Aorta (tissue), 5 donors: ENCODE measurements around the gene CASP4. TPM values are rescaled to one million over a fixed set of nuclear protein-coding genes. Genes with fewer than 3 reads are reported as not detected.

Experiments used
- ATAC-seq: fragments of 200-7000 bp; cut with Tn5 transposase; one replicate; pipeline ENCODE4 v1.9.1; 2022; ENCODE audit warnings: moderate library complexity; ENCODE audit not compliant: low FRiP score
- DNase-seq, 2 donors: peaks; one replicate each; pipeline ENCODE4 v3.0.0-alpha.2; 2020
- H3K27ac ChIP-seq, 2 donors: one replicate each; pipeline ENCODE4 v1.5.1; 2013; ENCODE audit warnings: low read length in 2 of 2, mild to moderate bottlenecking in 2 of 2, moderate library complexity in 2 of 2, control low read depth in 1 of 2, inconsistent platforms in 1 of 2, low read depth in 1 of 2
- H3K27me3 ChIP-seq, 2 donors: one replicate each; pipeline ENCODE4 v1.6.1; 2013; ENCODE audit warnings: control low read depth in 1 of 2, low read length in 1 of 2, mild to moderate bottlenecking in 1 of 2, moderate library complexity in 1 of 2; ENCODE audit not compliant: insufficient read depth in 2 of 2, control insufficient read depth in 1 of 2
- H3K36me3 ChIP-seq, 2 donors: one replicate each; pipeline ENCODE4 v1.6.1; 2013; ENCODE audit warnings: control low read depth in 1 of 2, low read length in 1 of 2, mild to moderate bottlenecking in 1 of 2; ENCODE audit not compliant: insufficient read depth in 2 of 2, control insufficient read depth in 1 of 2
- H3K4me1 ChIP-seq, 2 donors: one replicate each; pipeline ENCODE4 v1.6.1; 2013; ENCODE audit warnings: low read length in 2 of 2, control low read depth in 1 of 2, mild to moderate bottlenecking in 1 of 2, moderate library complexity in 1 of 2; ENCODE audit not compliant: insufficient read depth in 2 of 2, control insufficient read depth in 1 of 2
- H3K4me3 ChIP-seq, 2 donors: one replicate each; pipeline ENCODE4 v1.5.1; 2013; ENCODE audit warnings: low read length in 2 of 2, control low read depth in 1 of 2, mild to moderate bottlenecking in 1 of 2
- H3K9me3 ChIP-seq: one replicate; pipeline ENCODE4 v1.6.1; 2013; ENCODE audit warnings: mild to moderate bottlenecking, low read length; ENCODE audit not compliant: control insufficient read depth
- WGBS, 2 donors: extraction: QIAGEN DNeasy Blood & Tissue Kit; methylation state at CpG; one replicate each; pipeline ENCODE4 v1.1.7; 2013; 5-methylcytosine and 5-hydroxymethylcytosine counted together
- intact Hi-C, 2 donors: fragments of 100-400 bp; cut with DNase I; formaldehyde crosslinking; loops; one replicate each; pipeline versions ENCODE4 v1.14.2 to v1.15.0; 2022
- polyA plus RNA-seq, 2 donors: library from polyadenylated mRNA; stranded (reverse); fragments of 200-250 nt; gene quantifications; one replicate each; pipeline ENCODE4 v1.2.3, GENCODE V29; 2013
- total RNA-seq, 2 donors: library from RNA; stranded (reverse); fragmentation: NEBNext Ultra II Directional; extraction: Animal tissue kit (Norgen Biotek cat#: 25700); gene quantifications; one replicate each; pipeline ENCODE4 v1.2.1, GENCODE V29; 2021
- donor health status: healthy with polysubstance abuse.
- donor health status: Bipolar disorder and iron deficiency.
- donor health status: DM: no; HTN: no; CAD: no.
- donor health status: DM: no; HTN: no; CAD: no.
- donor health status: DM: yes; HTN: yes; CAD: no.

The CASP4 gene
- total and polyA plus RNA-seq, 4 donors = 33.6 to 103 (median 57.5) TPM

GRCh38 chr11:104967534-104968354 lies 630 bp downstream of the CASP4 start:
- peak overlapping the region; percentile 67 to 68 for H3K27ac ChIP-seq
- intact Hi-C loops = loop anchor here in 1 of 2 donors (5.0 kb wide), 1 partner anchor 70 kb away; the partner anchor contains the start of gene CASP12
- no peaks in the 10 kb centered on the region for H3K9me3 ChIP-seq
- H3K4me1 ChIP-seq = peaks cover 3% of the 10 kb centered on the region in 2 donors
- peak overlapping the region; percentile 97 to 100 for H3K4me3 ChIP-seq
- DNase-seq (no peak), ATAC-seq (no peak)
- 29 to 30% methylated on average over 11 of the region's 11 CpGs for WGBS, 2 donors
- H3K36me3 ChIP-seq = no peaks in the 10 kb centered on the region
- H3K27me3 ChIP-seq = no peaks in the 10 kb centered on the region

DNA sequence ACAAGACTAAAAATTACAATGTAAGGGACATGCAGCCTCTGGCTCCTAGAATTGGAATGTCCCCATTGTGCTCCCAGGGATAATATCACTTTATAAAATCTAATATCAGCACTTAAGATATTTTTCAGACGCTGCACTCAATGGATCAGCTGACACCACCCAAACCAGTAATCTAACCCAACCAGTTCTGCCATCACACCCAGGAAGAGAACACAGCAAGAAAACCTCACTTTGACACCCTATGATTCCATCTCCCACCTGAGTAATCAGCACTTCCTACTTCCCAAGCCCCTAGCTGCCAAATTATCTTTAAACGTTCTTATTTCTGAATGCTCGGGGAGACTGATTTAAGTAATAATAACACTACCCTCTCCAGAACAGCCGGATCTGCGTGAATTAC lies 2.6 kb downstream of the CASP4 start:
- H3K9me3 ChIP-seq = no peaks in the 10 kb centered on the region
- intact Hi-C loops = loop anchor here in 1 of 2 donors (5.0 kb wide), 1 partner anchor 68 kb away; the partner anchor contains the start of gene CASP12
- H3K4me3 ChIP-seq = no peak overlapping the region
- H3K4me1 ChIP-seq = peaks cover 3% of the 10 kb centered on the region in 2 donors
- ATAC-seq = no peak
- H3K36me3 ChIP-seq = no peaks in the 10 kb centered on the region
- no peak for DNase-seq
- H3K27me3 ChIP-seq = no peaks in the 10 kb centered on the region
- 80 to 85% methylated on average over 5 of the region's 5 CpGs for WGBS, 2 donors
- no peak overlapping the region for H3K27ac ChIP-seq

- H3K36me3 ChIP-seq = no peaks in the 10 kb centered on the region
Observed at GRCh38 chr11:104964247-104964646, 4.1 kb downstream of the CASP4 start.

GRCh38 chr11:104962852-104963251 lies 5.5 kb downstream of the CASP4 start:
- peaks cover 3% of the 10 kb centered on the region in 2 donors for H3K4me1 ChIP-seq
- no peak overlapping the region for H3K4me3 ChIP-seq
- DNase-seq (no peak), ATAC-seq (no peak)
- no peak overlapping the region for H3K27ac ChIP-seq
- no peaks in the 10 kb centered on the region for H3K9me3 ChIP-seq
- H3K27me3 ChIP-seq = no peaks in the 10 kb centered on the region
- no peaks in the 10 kb centered on the region for H3K36me3 ChIP-seq
- intact Hi-C loops = no loop called here
- WGBS, 2 donors = 93 to 94% methylated on average over 3 of the region's 3 CpGs

More at GRCh38 chr11:104964247-104964646, 4.1 kb downstream of the CASP4 start:
- DNase-seq = no peak
- no peak for ATAC-seq
- H3K27ac ChIP-seq = no peak overlapping the region
- no peaks in the 10 kb centered on the region for H3K9me3 ChIP-seq
- intact Hi-C loops = no loop called here
- H3K27me3 ChIP-seq = no peaks in the 10 kb centered on the region
- peaks cover 3% of the 10 kb centered on the region in 2 donors for H3K4me1 ChIP-seq
- WGBS, 2 donors = 91 to 98% methylated on average over 1 of the region's 1 CpG
- H3K4me3 ChIP-seq = no peak overlapping the region

GRCh38 chr11:104957280-104957679 lies 11.1 kb downstream of the CASP4 start:
- DNase-seq = no peak
- WGBS, 2 donors = 96 to 98% methylated on average over 3 of the region's 3 CpGs
- H3K4me1 ChIP-seq = no peaks in the 10 kb centered on the region
- no peak overlapping the region for H3K27ac ChIP-seq
- H3K36me3 ChIP-seq = peaks cover 0 to 9% of the 10 kb centered on the region in 2 donors
- intact Hi-C loops = no loop called here
- H3K4me3 ChIP-seq = no peak overlapping the region
- ATAC-seq = no peak
- H3K9me3 ChIP-seq = no peaks in the 10 kb centered on the region
- H3K27me3 ChIP-seq = no peaks in the 10 kb centered on the region

- Histone ChIP-seq H3K27ac (no peak overlapping the region), H3K9me3 (no peaks in the 10 kb centered on the region), H3K4me1 (no peaks in the 10 kb centered on the region), H3K4me3 (no peak overlapping the region), H3K36me3 (peaks cover 0 to 9% of the 10 kb centered on the region in 2 donors), H3K27me3 (no peaks in the 10 kb centered on the region)
- no peak for DNase-seq
- no peak for ATAC-seq
- intact Hi-C loops = no loop called here
Observed at GRCh38 chr11:104956528-104956927, 11.8 kb downstream of the CASP4 start.

DNA sequence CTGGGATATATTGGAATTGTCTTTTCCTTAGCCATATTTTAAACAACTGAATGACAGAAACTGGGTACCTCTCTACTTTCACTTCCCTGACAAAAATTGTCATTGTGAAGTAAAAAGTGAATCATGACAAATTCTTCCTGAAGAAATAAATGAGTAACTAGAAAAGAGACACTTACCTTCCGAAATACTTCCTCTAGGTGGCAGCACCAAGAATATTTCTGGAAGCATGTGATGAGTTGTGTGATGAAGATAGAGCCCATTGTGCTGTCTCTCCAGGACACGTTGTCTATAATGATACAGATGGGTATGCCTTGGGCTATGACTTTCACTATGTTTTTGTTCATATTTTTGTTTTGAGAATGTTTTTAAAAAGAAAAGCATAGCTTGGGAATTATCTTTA lies 21.5 kb downstream of the CASP4 start:
- 27 to 31% methylated on average over 2 of the region's 2 CpGs for WGBS, 2 donors
- H3K27ac ChIP-seq = no peak overlapping the region
- no peak for ATAC-seq
- H3K4me1 ChIP-seq = no peaks in the 10 kb centered on the region
- H3K27me3 ChIP-seq = no peaks in the 10 kb centered on the region
- no peak for DNase-seq
- intact Hi-C loops = no loop called here
- H3K4me3 ChIP-seq = no peak overlapping the region
- H3K36me3 ChIP-seq = peaks cover 12 to 16% of the 10 kb centered on the region in 2 donors
- no peaks in the 10 kb centered on the region for H3K9me3 ChIP-seq

DNA sequence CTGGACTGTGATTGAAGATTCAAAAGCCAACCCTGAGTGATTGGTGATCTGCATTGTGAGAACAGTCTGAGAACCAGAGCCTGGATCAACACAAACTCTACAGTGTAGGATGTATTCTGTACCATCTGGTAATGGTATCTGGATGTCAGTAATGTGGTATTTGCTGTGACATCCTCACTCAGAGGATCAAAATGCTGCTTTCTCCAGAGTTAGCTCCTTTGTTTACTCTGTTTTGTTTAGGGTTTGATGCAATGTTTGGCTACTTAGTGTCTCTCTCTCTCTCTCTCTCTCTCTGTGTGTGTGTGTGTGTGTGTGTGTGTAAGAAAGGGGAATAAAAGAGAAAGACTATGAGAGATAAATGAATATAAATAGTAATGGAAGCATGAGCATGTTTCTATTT lies 24.3 kb downstream of the CASP4 start:
- Histone ChIP-seq H3K27ac (no peak overlapping the region), H3K36me3 (peaks cover 5% of the 10 kb centered on the region in 2 donors)

DNA sequence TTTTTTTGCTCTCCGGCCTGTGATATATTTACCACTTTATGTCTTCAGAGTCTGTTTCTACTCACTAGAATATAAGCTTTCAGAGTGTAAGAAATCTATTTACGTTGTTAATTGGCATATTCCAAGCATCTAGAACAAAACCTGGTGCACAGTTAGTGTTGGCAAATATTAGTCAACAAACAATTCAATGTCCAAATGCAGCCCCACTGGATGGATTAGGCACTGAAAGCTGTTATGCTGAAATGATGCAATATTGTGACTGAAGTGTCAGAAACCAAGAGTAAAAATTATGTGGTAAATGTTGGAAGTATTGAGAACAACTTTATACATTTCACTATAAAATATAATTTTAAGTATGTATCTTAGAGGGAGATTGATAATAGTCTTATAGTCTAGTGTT lies 24.8 kb downstream of the CASP4 start:
- 36 to 42% methylated on average over 2 of the region's 2 CpGs for WGBS, 2 donors
- Histone ChIP-seq H3K4me1 (no peaks in the 10 kb centered on the region), H3K4me3 (no peak overlapping the region), H3K27ac (no peak overlapping the region), H3K27me3 (no peaks in the 10 kb centered on the region), H3K36me3 (peaks cover 4 to 5% of the 10 kb centered on the region in 2 donors), H3K9me3 (no peaks in the 10 kb centered on the region)
- intact Hi-C loops = no loop called here
- DNase-seq (no peak), ATAC-seq (no peak)

More for the DNA sequence above, 24.3 kb downstream of the CASP4 start:
- no peaks in the 10 kb centered on the region for H3K27me3 ChIP-seq
- intact Hi-C loops = no loop called here
- DNase-seq = no peak
- ATAC-seq = no peak
- no peaks in the 10 kb centered on the region for H3K4me1 ChIP-seq
- H3K9me3 ChIP-seq = no peaks in the 10 kb centered on the region
- H3K4me3 ChIP-seq = no peak overlapping the region
